HEK293 (cell line): ENCODE data around the gene CDH18.

Experiments
- CTCF ChIA-PET: fragments of 350-600 bp; formaldehyde crosslinking; extraction: SDS; loops from one replicate; lab custom pipeline; 2021; ENCODE audit warnings: antibody characterized with exemption; lab: Yijun Ruan, JAX
- POLR2A ChIA-PET: fragments of 300-600 bp; formaldehyde crosslinking; extraction: SDS; loops from one replicate; lab custom pipeline; 2020; ENCODE audit warnings: antibody characterized with exemption, inconsistent platforms; lab: Yijun Ruan, JAX
- H3K27ac ChIP-seq: fragments of 200-500 bp; sonication (Bioruptor generic); 2 replicates; pipeline ENCODE4 v1.5.1; 2014; ENCODE audit warnings: low read depth, low read length, control low read depth, inconsistent platforms; ENCODE audit errors: extremely low read depth
- H3K36me3 ChIP-seq, 2 experiments: fragments of 200-500 bp in 1 of 2; sonication (Bioruptor generic) in 1 of 2; 1 replicate in 1 of 2; 2 replicates in 1 of 2; pipeline ENCODE4 v1.5.1; 2014 to 2017; ENCODE audit warnings: inconsistent platforms in 2 of 2, low read length in 2 of 2; ENCODE audit not compliant: control insufficient read depth in 2 of 2, insufficient read depth in 1 of 2
- H3K4me1 ChIP-seq: fragments of 200-500 bp; sonication (Bioruptor generic); 2 replicates; pipeline ENCODE4 v1.5.1; 2014; ENCODE audit warnings: mild to moderate bottlenecking, low read length, inconsistent platforms; ENCODE audit not compliant: control insufficient read depth, insufficient read depth
- H3K4me3 ChIP-seq: 2 replicates; pipeline ENCODE4 v1.5.1; 2011; ENCODE audit warnings: low read depth, mild to moderate bottlenecking, control low read depth, low read length, moderate library complexity
- H3K9me3 ChIP-seq: fragments of 200-500 bp; sonication (Bioruptor generic); 2 replicates; pipeline ENCODE4 v1.5.1; 2014; ENCODE audit warnings: low read depth, low read length, inconsistent platforms; ENCODE audit not compliant: control insufficient read depth, insufficient read depth
- BCL6B ChIP-seq: fragments of 450-650 bp; formaldehyde crosslinking; IDR thresholded peaks from 2 replicates; pipeline ENCODE4 v1.5.1; 2017; ENCODE audit warnings: missing biosample characterization, missing genetic modification characterization
- KLF8 ChIP-seq: fragments of 450-650 bp; formaldehyde crosslinking; IDR thresholded peaks from 2 replicates; pipeline ENCODE4 v1.5.1; 2016; ENCODE audit warnings: missing biosample characterization, missing genetic modification characterization
- OSR2 ChIP-seq: fragments of 450-650 bp; formaldehyde crosslinking; IDR thresholded peaks from 2 replicates; pipeline ENCODE4 v1.5.1; 2016; ENCODE audit warnings: missing biosample characterization, missing genetic modification characterization
- SALL2 ChIP-seq: fragments of 450-650 bp; formaldehyde crosslinking; IDR thresholded peaks from 2 replicates; pipeline ENCODE4 v1.5.0; 2017; ENCODE audit warnings: missing biosample characterization, mild to moderate bottlenecking, missing genetic modification characterization, borderline replicate concordance
- TSHZ1 ChIP-seq: fragments of 450-650 bp; formaldehyde crosslinking; IDR thresholded peaks from 2 replicates; pipeline ENCODE4 v1.5.1; 2016; ENCODE audit warnings: missing biosample characterization, missing genetic modification characterization, borderline replicate concordance
- ZBTB10 ChIP-seq: fragments of 450-650 bp; formaldehyde crosslinking; IDR thresholded peaks from 2 replicates; pipeline ENCODE4 v1.5.1; 2016; ENCODE audit warnings: missing biosample characterization, missing genetic modification characterization
- ZNF223 ChIP-seq: fragments of 450-650 bp; formaldehyde crosslinking; IDR thresholded peaks from 2 replicates; pipeline ENCODE4 v1.5.1; 2016; ENCODE audit warnings: missing biosample characterization, missing genetic modification characterization
- ZNF394 ChIP-seq: fragments of 450-650 bp; formaldehyde crosslinking; IDR thresholded peaks from 2 replicates; pipeline ENCODE4 v1.5.1; 2016; ENCODE audit warnings: missing biosample characterization, missing genetic modification characterization, mild to moderate bottlenecking, moderate library complexity, borderline replicate concordance
- ZNF488 ChIP-seq: fragments of 450-650 bp; formaldehyde crosslinking; IDR thresholded peaks from 2 replicates; pipeline ENCODE4 v1.5.1; 2016; ENCODE audit warnings: missing biosample characterization, missing genetic modification characterization
- ZNF513 ChIP-seq: fragments of 450-650 bp; IDR thresholded peaks from 2 replicates; pipeline ENCODE4 v1.5.1; 2018; ENCODE audit warnings: missing biosample characterization, missing genetic modification characterization
- ZNF639 ChIP-seq: fragments of 450-650 bp; formaldehyde crosslinking; IDR thresholded peaks from 2 replicates; pipeline ENCODE4 v1.5.1; 2016; ENCODE audit warnings: missing biosample characterization, missing genetic modification characterization
- ZNF660 ChIP-seq: fragments of 450-650 bp; IDR thresholded peaks from 2 replicates; pipeline ENCODE4 v1.5.1; 2018; ENCODE audit warnings: missing biosample characterization, mild to moderate bottlenecking, missing genetic modification characterization
- ZNF701 ChIP-seq: fragments of 450-650 bp; formaldehyde crosslinking; IDR thresholded peaks from 2 replicates; pipeline ENCODE4 v1.5.1; 2016; ENCODE audit warnings: missing biosample characterization, missing genetic modification characterization
- ZNF830 ChIP-seq: fragments of 450-650 bp; IDR thresholded peaks from 2 replicates; pipeline ENCODE4 v1.5.0; 2018; ENCODE audit warnings: missing biosample characterization, missing genetic modification characterization, low read depth, mild to moderate bottlenecking, moderate library complexity
- ZNF843 ChIP-seq: fragments of 450-650 bp; formaldehyde crosslinking; IDR thresholded peaks from 2 replicates; pipeline ENCODE4 v1.5.1; 2016; ENCODE audit warnings: missing biosample characterization, missing genetic modification characterization
- ZSCAN16 ChIP-seq: fragments of 450-650 bp; formaldehyde crosslinking; IDR thresholded peaks from 2 replicates; pipeline ENCODE4 v1.5.1; 2016; ENCODE audit warnings: missing biosample characterization, missing genetic modification characterization

Gene CDH18

GRCh38 chr5:19492861-19493260, 495.1 kb downstream of the CDH18 start:
- H3K36me3 ChIP-seq: no peaks in the 10 kb centered on the region
- H3K4me3 ChIP-seq: no peak overlapping the region
- TF ChIP-seq ZBTB10 (tag by site-specific recombination): no peak
- TF ChIP-seq ZNF843 (tag by site-specific recombination): no peak
- no peak for TF ChIP-seq KLF8 (tag by site-specific recombination)
- TF ChIP-seq ZNF830: no peak
- TF ChIP-seq TSHZ1 (tag by site-specific recombination): no peak
- no peak for TF ChIP-seq ZSCAN16 (tag by site-specific recombination)
- no peak for TF ChIP-seq ZNF513
- no peak overlapping the region for H3K27ac ChIP-seq
- H3K9me3 ChIP-seq: no peaks in the 10 kb centered on the region
- H3K4me1 ChIP-seq: no peaks in the 10 kb centered on the region
- ChIA-PET CTCF (no interaction called here), POLR2A (no interaction called here)

GRCh38 chr5:19488786-19489185, 499.2 kb downstream of the CDH18 start:
- no peak overlapping the region for H3K27ac ChIP-seq
- POLR2A ChIA-PET: no interaction called here
- H3K9me3 ChIP-seq: no peaks in the 10 kb centered on the region
- H3K4me3 ChIP-seq: no peak overlapping the region
- TF ChIP-seq BCL6B (tag by site-specific recombination) (no peak), ZNF223 (no peak)
- TF ChIP-seq, all 188 proteins: peak for 0
- Histone ChIP-seq H3K36me3 (no peaks in the 10 kb centered on the region), H3K4me1 (no peaks in the 10 kb centered on the region)
- CTCF ChIA-PET: no interaction called here

GRCh38 chr5:19487480-19487879, 500.5 kb downstream of the CDH18 start:
- Histone ChIP-seq H3K4me1 (no peaks in the 10 kb centered on the region), H3K4me3 (no peak overlapping the region), H3K27ac (no peak overlapping the region), H3K9me3 (no peaks in the 10 kb centered on the region), H3K36me3 (no peaks in the 10 kb centered on the region)
- CTCF ChIA-PET: no interaction called here
- no peak for TF ChIP-seq ZNF394
- TF ChIP-seq ZNF639: no peak
- no peak for TF ChIP-seq ZNF660 (tag by site-specific recombination)
- no peak for TF ChIP-seq ZNF488 (tag by site-specific recombination)
- TF ChIP-seq ZNF701 (tag by site-specific recombination): no peak
- no peak for TF ChIP-seq SALL2 (tag by site-specific recombination)
- TF ChIP-seq OSR2 (tag by site-specific recombination): no peak
- POLR2A ChIA-PET: no interaction called here
